GM23338 (cell line): ENCODE results near the gene FBXO2. TPM values are rescaled to one million over a fixed set of nuclear protein-coding genes. Genes with fewer than 3 reads are reported as not detected.

Experiments used
- polyA plus RNA-seq: library from polyadenylated mRNA; unstranded; fragments of >200 nt; fragmentation: Nextera tagmentation; extraction: Ambion mirVana; gene quantifications from 2 replicates; pipeline ENCODE4 v1.2.1, GENCODE V29; 2016
- total RNA-seq: library from RNA; depleted of rRNA; stranded (reverse); fragments of >200 nt; shearing (Covaris generic); gene quantifications from 2 replicates; pipeline ENCODE4 v1.2.3, GENCODE V29; 2014
- TF ChIP-seq, protein P1 (sequence below): fragments of 250-450 bp; sonication (Bioruptor Pico); IDR thresholded peaks from 2 replicates; pipeline ENCODE4 v1.5.0; 2020; ENCODE audit warnings: mild to moderate bottlenecking, moderate library complexity
- TF ChIP-seq, protein P2 (sequence below), 2 experiments: fragments of 200-600 bp in 1 of 2; sonication (generic) in 1 of 2; conservative IDR thresholded peaks; 2 replicates each; pipeline versions ENCODE4 v1.5.1 to v1.6.1; 2016 to 2017; ENCODE audit warnings: antibody characterized with exemption in 2 of 2, low read depth in 2 of 2, mild to moderate bottlenecking in 2 of 2, moderate library complexity in 1 of 2
- TF ChIP-seq, protein P3 (sequence below): IDR thresholded peaks from one replicate; pipeline ENCODE4 v1.6.1; 2018; ENCODE audit warnings: antibody characterized with exemption; ENCODE audit not compliant: unreplicated experiment

Gene FBXO2
- total and polyA plus RNA-seq, 2 experiments from 2014 or later = 44.4 to 84.6 TPM

DNA sequence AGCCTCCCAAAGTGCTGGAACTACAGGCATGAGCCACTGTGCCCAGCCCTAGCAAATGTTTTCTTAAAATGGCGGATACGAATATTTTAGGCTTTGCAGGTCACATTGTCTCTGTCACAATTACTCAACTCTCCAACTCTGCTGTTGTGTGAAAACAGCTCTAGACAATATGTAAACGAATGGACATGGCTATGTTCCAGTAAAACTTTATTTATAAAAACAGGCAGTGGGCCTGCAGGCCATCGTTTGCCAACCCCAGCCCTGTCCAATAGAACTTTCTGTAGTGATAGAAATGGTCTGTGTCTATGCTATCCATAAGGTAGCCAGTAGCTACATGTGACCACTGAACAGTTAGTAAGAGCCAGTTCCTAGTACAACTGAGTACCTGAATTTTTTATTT lies 5.5 kb upstream of the FBXO2 start (continued):
- TF ChIP-seq, protein P1, sequence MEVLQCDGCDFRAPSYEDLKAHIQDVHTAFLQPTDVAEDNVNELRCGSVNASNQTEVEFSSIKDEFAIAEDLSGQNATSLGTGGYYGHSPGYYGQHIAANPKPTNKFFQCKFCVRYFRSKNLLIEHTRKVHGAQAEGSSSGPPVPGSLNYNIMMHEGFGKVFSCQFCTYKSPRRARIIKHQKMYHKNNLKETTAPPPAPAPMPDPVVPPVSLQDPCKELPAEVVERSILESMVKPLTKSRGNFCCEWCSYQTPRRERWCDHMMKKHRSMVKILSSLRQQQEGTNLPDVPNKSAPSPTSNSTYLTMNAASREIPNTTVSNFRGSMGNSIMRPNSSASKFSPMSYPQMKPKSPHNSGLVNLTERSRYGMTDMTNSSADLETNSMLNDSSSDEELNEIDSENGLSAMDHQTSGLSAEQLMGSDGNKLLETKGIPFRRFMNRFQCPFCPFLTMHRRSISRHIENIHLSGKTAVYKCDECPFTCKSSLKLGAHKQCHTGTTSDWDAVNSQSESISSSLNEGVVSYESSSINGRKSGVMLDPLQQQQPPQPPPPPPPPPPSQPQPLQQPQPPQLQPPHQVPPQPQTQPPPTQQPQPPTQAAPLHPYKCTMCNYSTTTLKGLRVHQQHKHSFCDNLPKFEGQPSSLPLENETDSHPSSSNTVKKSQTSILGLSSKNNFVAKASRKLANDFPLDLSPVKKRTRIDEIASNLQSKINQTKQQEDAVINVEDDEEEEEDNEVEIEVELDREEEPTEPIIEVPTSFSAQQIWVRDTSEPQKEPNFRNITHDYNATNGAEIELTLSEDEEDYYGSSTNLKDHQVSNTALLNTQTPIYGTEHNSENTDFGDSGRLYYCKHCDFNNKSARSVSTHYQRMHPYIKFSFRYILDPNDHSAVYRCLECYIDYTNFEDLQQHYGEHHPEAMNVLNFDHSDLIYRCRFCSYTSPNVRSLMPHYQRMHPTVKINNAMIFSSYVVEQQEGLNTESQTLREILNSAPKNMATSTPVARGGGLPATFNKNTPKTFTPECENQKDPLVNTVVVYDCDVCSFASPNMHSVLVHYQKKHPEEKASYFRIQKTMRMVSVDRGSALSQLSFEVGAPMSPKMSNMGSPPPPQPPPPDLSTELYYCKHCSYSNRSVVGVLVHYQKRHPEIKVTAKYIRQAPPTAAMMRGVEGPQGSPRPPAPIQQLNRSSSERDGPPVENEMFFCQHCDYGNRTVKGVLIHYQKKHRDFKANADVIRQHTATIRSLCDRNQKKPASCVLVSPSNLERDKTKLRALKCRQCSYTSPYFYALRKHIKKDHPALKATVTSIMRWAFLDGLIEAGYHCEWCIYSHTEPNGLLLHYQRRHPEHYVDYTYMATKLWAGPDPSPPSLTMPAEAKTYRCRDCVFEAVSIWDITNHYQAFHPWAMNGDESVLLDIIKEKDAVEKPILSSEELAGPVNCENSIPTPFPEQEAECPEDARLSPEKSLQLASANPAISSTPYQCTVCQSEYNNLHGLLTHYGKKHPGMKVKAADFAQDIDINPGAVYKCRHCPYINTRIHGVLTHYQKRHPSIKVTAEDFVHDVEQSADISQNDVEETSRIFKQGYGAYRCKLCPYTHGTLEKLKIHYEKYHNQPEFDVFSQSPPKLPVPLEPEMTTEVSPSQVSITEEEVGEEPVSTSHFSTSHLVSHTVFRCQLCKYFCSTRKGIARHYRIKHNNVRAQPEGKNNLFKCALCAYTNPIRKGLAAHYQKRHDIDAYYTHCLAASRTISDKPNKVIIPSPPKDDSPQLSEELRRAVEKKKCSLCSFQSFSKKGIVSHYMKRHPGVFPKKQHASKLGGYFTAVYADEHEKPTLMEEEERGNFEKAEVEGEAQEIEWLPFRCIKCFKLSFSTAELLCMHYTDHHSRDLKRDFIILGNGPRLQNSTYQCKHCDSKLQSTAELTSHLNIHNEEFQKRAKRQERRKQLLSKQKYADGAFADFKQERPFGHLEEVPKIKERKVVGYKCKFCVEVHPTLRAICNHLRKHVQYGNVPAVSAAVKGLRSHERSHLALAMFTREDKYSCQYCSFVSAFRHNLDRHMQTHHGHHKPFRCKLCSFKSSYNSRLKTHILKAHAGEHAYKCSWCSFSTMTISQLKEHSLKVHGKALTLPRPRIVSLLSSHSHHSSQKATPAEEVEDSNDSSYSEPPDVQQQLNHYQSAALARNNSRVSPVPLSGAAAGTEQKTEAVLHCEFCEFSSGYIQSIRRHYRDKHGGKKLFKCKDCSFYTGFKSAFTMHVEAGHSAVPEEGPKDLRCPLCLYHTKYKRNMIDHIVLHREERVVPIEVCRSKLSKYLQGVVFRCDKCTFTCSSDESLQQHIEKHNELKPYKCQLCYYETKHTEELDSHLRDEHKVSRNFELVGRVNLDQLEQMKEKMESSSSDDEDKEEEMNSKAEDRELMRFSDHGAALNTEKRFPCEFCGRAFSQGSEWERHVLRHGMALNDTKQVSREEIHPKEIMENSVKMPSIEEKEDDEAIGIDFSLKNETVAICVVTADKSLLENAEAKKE (CRISPR knock-in tag) = no peak
- TF ChIP-seq, protein P2, sequence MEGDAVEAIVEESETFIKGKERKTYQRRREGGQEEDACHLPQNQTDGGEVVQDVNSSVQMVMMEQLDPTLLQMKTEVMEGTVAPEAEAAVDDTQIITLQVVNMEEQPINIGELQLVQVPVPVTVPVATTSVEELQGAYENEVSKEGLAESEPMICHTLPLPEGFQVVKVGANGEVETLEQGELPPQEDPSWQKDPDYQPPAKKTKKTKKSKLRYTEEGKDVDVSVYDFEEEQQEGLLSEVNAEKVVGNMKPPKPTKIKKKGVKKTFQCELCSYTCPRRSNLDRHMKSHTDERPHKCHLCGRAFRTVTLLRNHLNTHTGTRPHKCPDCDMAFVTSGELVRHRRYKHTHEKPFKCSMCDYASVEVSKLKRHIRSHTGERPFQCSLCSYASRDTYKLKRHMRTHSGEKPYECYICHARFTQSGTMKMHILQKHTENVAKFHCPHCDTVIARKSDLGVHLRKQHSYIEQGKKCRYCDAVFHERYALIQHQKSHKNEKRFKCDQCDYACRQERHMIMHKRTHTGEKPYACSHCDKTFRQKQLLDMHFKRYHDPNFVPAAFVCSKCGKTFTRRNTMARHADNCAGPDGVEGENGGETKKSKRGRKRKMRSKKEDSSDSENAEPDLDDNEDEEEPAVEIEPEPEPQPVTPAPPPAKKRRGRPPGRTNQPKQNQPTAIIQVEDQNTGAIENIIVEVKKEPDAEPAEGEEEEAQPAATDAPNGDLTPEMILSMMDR (conservative IDR thresholded peaks at IDR 0.05; ENCODE audit: low read depth in 2 of 2) = no peak
- TF ChIP-seq, protein P3, sequence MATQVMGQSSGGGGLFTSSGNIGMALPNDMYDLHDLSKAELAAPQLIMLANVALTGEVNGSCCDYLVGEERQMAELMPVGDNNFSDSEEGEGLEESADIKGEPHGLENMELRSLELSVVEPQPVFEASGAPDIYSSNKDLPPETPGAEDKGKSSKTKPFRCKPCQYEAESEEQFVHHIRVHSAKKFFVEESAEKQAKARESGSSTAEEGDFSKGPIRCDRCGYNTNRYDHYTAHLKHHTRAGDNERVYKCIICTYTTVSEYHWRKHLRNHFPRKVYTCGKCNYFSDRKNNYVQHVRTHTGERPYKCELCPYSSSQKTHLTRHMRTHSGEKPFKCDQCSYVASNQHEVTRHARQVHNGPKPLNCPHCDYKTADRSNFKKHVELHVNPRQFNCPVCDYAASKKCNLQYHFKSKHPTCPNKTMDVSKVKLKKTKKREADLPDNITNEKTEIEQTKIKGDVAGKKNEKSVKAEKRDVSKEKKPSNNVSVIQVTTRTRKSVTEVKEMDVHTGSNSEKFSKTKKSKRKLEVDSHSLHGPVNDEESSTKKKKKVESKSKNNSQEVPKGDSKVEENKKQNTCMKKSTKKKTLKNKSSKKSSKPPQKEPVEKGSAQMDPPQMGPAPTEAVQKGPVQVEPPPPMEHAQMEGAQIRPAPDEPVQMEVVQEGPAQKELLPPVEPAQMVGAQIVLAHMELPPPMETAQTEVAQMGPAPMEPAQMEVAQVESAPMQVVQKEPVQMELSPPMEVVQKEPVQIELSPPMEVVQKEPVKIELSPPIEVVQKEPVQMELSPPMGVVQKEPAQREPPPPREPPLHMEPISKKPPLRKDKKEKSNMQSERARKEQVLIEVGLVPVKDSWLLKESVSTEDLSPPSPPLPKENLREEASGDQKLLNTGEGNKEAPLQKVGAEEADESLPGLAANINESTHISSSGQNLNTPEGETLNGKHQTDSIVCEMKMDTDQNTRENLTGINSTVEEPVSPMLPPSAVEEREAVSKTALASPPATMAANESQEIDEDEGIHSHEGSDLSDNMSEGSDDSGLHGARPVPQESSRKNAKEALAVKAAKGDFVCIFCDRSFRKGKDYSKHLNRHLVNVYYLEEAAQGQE = no peak
